Right lobe of liver (tissue), 6 donors: Measurements from ENCODE around the gene ARHGEF16. TPM values are rescaled to one million over a fixed set of nuclear protein-coding genes. Genes with fewer than 3 reads are reported as not detected.

Experiments
- ATAC-seq, 4 donors: fragments of 200-7000 bp; cut with Tn5 transposase; one replicate each; pipeline ENCODE4 v1.9.1; 2020; ENCODE audit warnings: mild to moderate bottlenecking in 4 of 4, moderate library complexity in 4 of 4
- DNase-seq, 3 donors: peaks; one replicate each; pipeline ENCODE4 v3.0.0-alpha.2; 2020
- H3K27ac ChIP-seq, 3 donors: fragments of 200-600 bp; one replicate each; pipeline ENCODE4 v1.8.0; 2022
- H3K27me3 ChIP-seq, 2 donors: fragments of 200-600 bp; one replicate each; pipeline ENCODE4 v1.8.0; 2022
- H3K36me3 ChIP-seq, 4 donors: fragments of 200-600 bp; sonication (generic) in 1 of 4; one replicate each; pipeline versions ENCODE4 v1.5.1 to v1.8.0; 2017 to 2022; ENCODE audit warnings: control low read depth in 1 of 4
- H3K4me1 ChIP-seq, 4 donors: fragments of 200-600 bp; sonication (generic) in 1 of 4; one replicate each; pipeline versions ENCODE4 v1.5.1 to v1.8.0; 2017 to 2022; ENCODE audit warnings: control low read depth in 1 of 4
- H3K4me3 ChIP-seq, 3 donors: fragments of 200-600 bp; one replicate each; pipeline ENCODE4 v1.8.0; 2022
- H3K9me3 ChIP-seq, 4 donors: fragments of 200-600 bp; sonication (generic) in 1 of 4; one replicate each; pipeline versions ENCODE4 v1.5.1 to v1.8.0; 2017 to 2022; ENCODE audit warnings: control low read depth in 1 of 4
- CTCF ChIP-seq, 4 donors: fragments of 200-600 bp in 3 of 4; fragments of 450-650 bp in 1 of 4; IDR thresholded peaks; one replicate each; pipeline versions ENCODE4 v1.5.1 to v1.8.0; 2016 to 2022; ENCODE audit warnings: antibody characterized with exemption in 4 of 4, mild to moderate bottlenecking in 2 of 4
- POLR2A ChIP-seq: fragments of 450-650 bp; IDR thresholded peaks from one replicate; pipeline ENCODE4 v1.6.1; 2017; ENCODE audit warnings: antibody characterized with exemption, mild to moderate bottlenecking
- WGBS: methylation state at CpG from one replicate; pipeline ENCODE4 v1.1.6; 2018; ENCODE audit warnings: low coverage, low lambda C conversion rate; ENCODE audit not compliant: insufficient coverage; ENCODE audit errors: missing lambda C conversion rate; 5-methylcytosine and 5-hydroxymethylcytosine counted together
- intact Hi-C, 2 donors: fragments of 100-400 bp; cut with DNase I; formaldehyde crosslinking; loops; one replicate each; pipeline versions ENCODE4 v1.11.2 to v1.14.1; 2022
- total RNA-seq, 6 experiments: library from RNA; depleted of rRNA in 2 of 6; stranded (reverse); fragments of >200 nt in 2 of 6; fragmentation: NEBNext Ultra II Directional in 3 of 6; extraction: Animal tissue kit (Norgen Biotek cat#: 25700) in 3 of 6; gene quantifications; one replicate each; pipeline versions ENCODE4 v1.1.0 to v1.2.4, GENCODE V29; 2016 to 2023
- donor health status: DM: no; HTN: yes; CAD: no.
- donor health status: DM: no; HTN: no; CAD: no.
- donor health status: DM: no; HTN: no; CAD: no.
- donor health status: DM: no; HTN: yes; CAD: no.
- donor health status: DM: no; HTN: yes; CAD: no.

Gene ARHGEF16
- total RNA-seq, 6 experiments from 2014 or later = 2.1 to 16.3 (median 7.5) TPM

GRCh38 chr1:3472906-3473305, 18.4 kb downstream of the ARHGEF16 start:
- intact Hi-C loops = no loop called here
- H3K27me3 ChIP-seq = no peaks in the 10 kb centered on the region
- TF ChIP-seq POLR2A = no peak
- no peak for TF ChIP-seq CTCF (IDR thresholded peaks at IDR 0.05)
- no peaks in the 10 kb centered on the region for H3K36me3 ChIP-seq
- no CpG with 5 or more reads among the region's 17 CpGs for WGBS
- no peak overlapping the region for H3K27ac ChIP-seq
- H3K9me3 ChIP-seq = no peaks in the 10 kb centered on the region
- no peak overlapping the region for H3K4me3 ChIP-seq
- no peak for DNase-seq
- no peaks in the 10 kb centered on the region for H3K4me1 ChIP-seq
- ATAC-seq = no peak

DNA sequence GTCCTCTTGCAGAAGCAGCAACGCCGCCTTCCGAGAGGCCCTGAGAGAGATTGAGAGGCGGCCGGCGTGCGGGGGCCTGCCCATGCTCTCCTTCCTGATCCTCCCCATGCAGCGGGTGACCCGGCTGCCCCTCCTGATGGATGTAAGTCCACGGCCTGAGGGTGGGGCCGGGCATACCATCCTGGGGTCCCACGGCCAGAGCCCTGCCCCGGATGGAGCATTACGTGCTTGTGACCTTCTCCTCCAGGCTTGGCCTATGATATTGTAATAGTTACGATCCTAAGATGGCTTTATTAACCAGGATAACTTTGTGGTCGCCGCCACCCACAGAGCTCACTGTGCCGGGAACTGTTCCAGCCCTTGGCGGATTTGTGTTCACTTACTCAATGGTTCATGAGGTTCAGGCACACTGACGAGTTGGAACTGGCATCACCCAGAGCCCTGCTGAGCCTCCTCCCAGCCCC, 18.9 kb downstream of the ARHGEF16 start:
- no peaks in the 10 kb centered on the region for H3K36me3 ChIP-seq
- H3K27me3 ChIP-seq = no peaks in the 10 kb centered on the region
- peak in 1 of 4 donors; percentile 12 for ATAC-seq

GRCh38 chr1:3474016-3474415, 19.6 kb downstream of the ARHGEF16 start:
- DNase-seq = no peak
- Histone ChIP-seq H3K4me3 (no peak overlapping the region), H3K27ac (no peak overlapping the region), H3K36me3 (no peaks in the 10 kb centered on the region), H3K4me1 (no peaks in the 10 kb centered on the region), H3K9me3 (no peaks in the 10 kb centered on the region), H3K27me3 (no peaks in the 10 kb centered on the region)
- ATAC-seq = no peak
- intact Hi-C loops = no loop called here
- no peak for TF ChIP-seq CTCF (IDR thresholded peaks at IDR 0.05)
- no peak for TF ChIP-seq POLR2A
- no CpG with 5 or more reads among the region's 8 CpGs for WGBS

More for the DNA sequence above, 18.9 kb downstream of the ARHGEF16 start:
- Histone ChIP-seq H3K4me3 (no peak overlapping the region), H3K27ac (no peak overlapping the region), H3K9me3 (no peaks in the 10 kb centered on the region), H3K4me1 (no peaks in the 10 kb centered on the region)
- TF ChIP-seq POLR2A (no peak), CTCF (IDR thresholded peaks at IDR 0.05) (no peak)
- DNase-seq = no peak
- intact Hi-C loops = no loop called here
- WGBS = 62% methylated on average over 6 of the region's 20 CpGs

- no peak overlapping the region for H3K4me3 ChIP-seq
- no peak for DNase-seq
- no peak for TF ChIP-seq CTCF (IDR thresholded peaks at IDR 0.05)
- no peak for TF ChIP-seq POLR2A
- no peaks in the 10 kb centered on the region for H3K27me3 ChIP-seq
- H3K36me3 ChIP-seq = no peaks in the 10 kb centered on the region
- no peak overlapping the region for H3K27ac ChIP-seq
- intact Hi-C loops = no loop called here
- no peak for ATAC-seq
- no peaks in the 10 kb centered on the region for H3K4me1 ChIP-seq
- no peaks in the 10 kb centered on the region for H3K9me3 ChIP-seq
- WGBS = no CpG with 5 or more reads among the region's 10 CpGs
Observed at GRCh38 chr1:3474421-3474820, 20.0 kb downstream of the ARHGEF16 start.
